GM12892 (cell line): ENCODE measurements around the gene FRMD7.

Experiments
- POLR2A ChIP-seq: IDR thresholded peaks from 2 replicates; pipeline ENCODE4 v1.6.1; 2011; ENCODE audit warnings: low read depth, low read length, control low read depth
- POLR2AphosphoS5 ChIP-seq: IDR thresholded peaks from 2 replicates; pipeline ENCODE4 v1.6.1; 2011; ENCODE audit warnings: low read depth, low read length, control low read depth
- TAF1 ChIP-seq: IDR thresholded peaks from 2 replicates; pipeline ENCODE4 v1.6.1; 2011; ENCODE audit warnings: low read depth, mild to moderate bottlenecking, control low read depth, low read length, borderline replicate concordance

GRCh38 chrX:132059973-132060540 lies 67.8 kb downstream of the FRMD7 start:
- no peak for TF ChIP-seq POLR2AphosphoS5
- no peak for TF ChIP-seq POLR2A
- TF ChIP-seq TAF1, result no peak
